HEK293 (cell line): ENCODE data around the gene L3MBTL3.

Source experiments
- ATF2 ChIP-seq: fragments of 450-650 bp; formaldehyde crosslinking; IDR thresholded peaks from 2 replicates; pipeline ENCODE4 v1.5.1; 2016; ENCODE audit warnings: missing biosample characterization, missing genetic modification characterization, low read depth
- CTCF ChIP-seq: fragments of 450-650 bp; formaldehyde crosslinking; IDR thresholded peaks from 2 replicates; pipeline ENCODE4 v1.5.1; 2016; ENCODE audit warnings: missing biosample characterization, missing genetic modification characterization
- GLI4 ChIP-seq: fragments of 450-650 bp; formaldehyde crosslinking; IDR thresholded peaks from 2 replicates; pipeline ENCODE4 v1.5.1; 2016; ENCODE audit warnings: missing biosample characterization, missing genetic modification characterization
- KLF16 ChIP-seq: fragments of 450-650 bp; formaldehyde crosslinking; IDR thresholded peaks from 2 replicates; pipeline ENCODE4 v1.5.1; 2017; ENCODE audit warnings: missing biosample characterization, missing genetic modification characterization
- PRDM10 ChIP-seq: fragments of 450-650 bp; formaldehyde crosslinking; IDR thresholded peaks from 2 replicates; pipeline ENCODE4 v1.5.1; 2016; ENCODE audit warnings: missing biosample characterization, missing genetic modification characterization
- YY1 ChIP-seq: fragments of 450-650 bp; formaldehyde crosslinking; IDR thresholded peaks from 2 replicates; pipeline ENCODE4 v1.5.1; 2018; ENCODE audit warnings: missing biosample characterization, missing genetic modification characterization
- ZNF274 ChIP-seq, 2 experiments: fragments of 200-500 bp in 1 of 2; fragments of 450-650 bp in 1 of 2; sonication (Bioruptor generic) in 1 of 2; formaldehyde crosslinking in 1 of 2; IDR thresholded peaks; 2 replicates each; pipeline versions ENCODE4 v1.5.1 to v1.6.1; 2014 to 2016; ENCODE audit warnings: borderline replicate concordance in 1 of 2, inconsistent platforms in 1 of 2, low read length in 1 of 2, missing biosample characterization in 1 of 2, missing genetic modification characterization in 1 of 2
- ZNF433 ChIP-seq: fragments of 450-650 bp; formaldehyde crosslinking; IDR thresholded peaks from 2 replicates; pipeline ENCODE4 v1.5.1; 2016; ENCODE audit warnings: missing biosample characterization, missing genetic modification characterization, low read depth
- ZNF677 ChIP-seq: fragments of 450-650 bp; IDR thresholded peaks from 2 replicates; pipeline ENCODE4 v1.5.0; 2018; ENCODE audit warnings: missing biosample characterization, mild to moderate bottlenecking, missing genetic modification characterization, moderate library complexity
- ZNF776 ChIP-seq: fragments of 450-650 bp; formaldehyde crosslinking; IDR thresholded peaks from 2 replicates; pipeline ENCODE4 v1.5.0; 2017; ENCODE audit warnings: missing biosample characterization, missing genetic modification characterization, borderline replicate concordance

- TF ChIP-seq CTCF (tag by site-specific recombination) (no peak), YY1 (no peak), PRDM10 (tag by site-specific recombination) (no peak), KLF16 (no peak), GLI4 (tag by site-specific recombination) (no peak), ZNF433 (tag by site-specific recombination) (no peak), ZNF677 (no peak), ZNF274 (IDR thresholded peaks at IDR 0.05; ENCODE audit: low read length) (no peak), ZNF274 (tag by site-specific recombination; IDR thresholded peaks at IDR 0.05; ENCODE audit: borderline replicate concordance) (no peak), ZNF776 (no peak), ATF2 (tag by site-specific recombination) (no peak)
Measured at GRCh38 chr6:130113201-130113710, 94.9 kb downstream of the L3MBTL3 start.
